OCI-M2 (cell line): Measurements from ENCODE around the gene PRR23C.
"Not testable (repeated sequence)": the region's sequence is repeated elsewhere in the genome, so short reads cannot be mapped to it uniquely, and the experiment has no call there.

Experiments used
- DNase-seq: peaks from one replicate; lab custom pipeline; 2025; ENCODE audit not compliant: unreplicated experiment; lab: John Stamatoyannopoulos, UW

The PRR23C gene

DNA sequence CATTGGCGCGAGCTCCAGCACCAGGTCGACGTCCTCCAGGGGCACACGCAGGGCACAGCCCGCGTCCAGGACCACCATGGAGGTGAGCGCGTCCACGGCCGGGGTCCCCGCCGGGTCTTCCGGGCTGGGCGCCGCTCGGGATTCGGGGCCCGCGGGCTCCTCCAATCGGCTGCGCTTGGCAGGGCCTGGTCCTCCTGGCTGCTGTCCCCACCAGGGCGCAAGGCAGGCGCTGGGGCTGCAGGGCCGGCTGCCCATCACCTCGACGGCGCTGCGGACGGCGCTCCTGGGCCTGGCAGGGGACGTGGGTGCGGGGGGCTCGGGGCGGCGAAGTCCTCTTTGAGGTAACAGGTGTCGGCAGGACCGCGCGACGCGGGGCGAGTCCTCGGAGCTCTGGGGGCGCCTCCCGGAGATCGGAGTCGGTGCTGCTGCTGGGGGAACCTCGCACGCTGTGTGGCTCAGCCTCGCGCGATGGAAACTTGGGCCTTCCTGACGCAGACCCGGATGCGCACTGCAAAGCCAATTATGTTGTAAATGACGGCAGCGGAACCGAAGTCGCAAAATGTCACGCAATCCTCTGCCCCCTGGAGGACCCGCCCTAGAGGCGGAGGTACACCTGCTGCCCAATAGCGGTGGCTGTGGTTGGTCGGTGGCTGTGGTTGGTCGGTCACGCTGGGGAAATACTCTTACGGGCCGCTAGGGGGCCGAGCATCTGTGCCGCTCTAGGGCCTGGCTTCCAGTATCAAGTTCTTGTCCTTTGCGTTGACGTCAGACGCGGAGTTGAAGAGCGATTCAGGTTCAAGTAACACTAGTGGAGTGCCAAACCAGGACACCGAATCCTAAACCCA lies at the start of gene PRR23C:
Gene PRR23C (minus strand): TSS at position 527 of the 845 bp plus-strand sequence. CDS start 272 bp downstream, at position 255.
- no peak for DNase-seq

DNA sequence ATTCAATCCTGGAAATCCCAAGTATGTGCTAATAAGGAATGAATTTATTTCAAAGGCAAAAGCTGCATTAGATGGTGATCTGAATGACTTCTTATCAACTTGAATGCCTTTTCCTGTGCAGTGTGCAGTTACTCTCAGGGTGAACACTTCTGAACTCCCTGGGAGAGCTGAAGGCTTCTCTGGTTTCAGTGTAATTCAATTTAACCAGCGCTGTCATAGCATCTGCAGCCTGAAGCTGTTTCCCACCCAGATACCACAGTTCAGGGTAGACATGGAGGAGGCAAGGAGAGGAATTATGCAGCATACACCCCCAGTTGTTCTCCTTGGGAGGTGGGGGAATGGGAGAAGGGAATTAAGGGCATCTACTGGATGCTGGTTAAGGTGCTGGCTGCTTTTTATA lies 49.1 kb upstream of the PRR23C start:
- DNase-seq: no peak

DNA sequence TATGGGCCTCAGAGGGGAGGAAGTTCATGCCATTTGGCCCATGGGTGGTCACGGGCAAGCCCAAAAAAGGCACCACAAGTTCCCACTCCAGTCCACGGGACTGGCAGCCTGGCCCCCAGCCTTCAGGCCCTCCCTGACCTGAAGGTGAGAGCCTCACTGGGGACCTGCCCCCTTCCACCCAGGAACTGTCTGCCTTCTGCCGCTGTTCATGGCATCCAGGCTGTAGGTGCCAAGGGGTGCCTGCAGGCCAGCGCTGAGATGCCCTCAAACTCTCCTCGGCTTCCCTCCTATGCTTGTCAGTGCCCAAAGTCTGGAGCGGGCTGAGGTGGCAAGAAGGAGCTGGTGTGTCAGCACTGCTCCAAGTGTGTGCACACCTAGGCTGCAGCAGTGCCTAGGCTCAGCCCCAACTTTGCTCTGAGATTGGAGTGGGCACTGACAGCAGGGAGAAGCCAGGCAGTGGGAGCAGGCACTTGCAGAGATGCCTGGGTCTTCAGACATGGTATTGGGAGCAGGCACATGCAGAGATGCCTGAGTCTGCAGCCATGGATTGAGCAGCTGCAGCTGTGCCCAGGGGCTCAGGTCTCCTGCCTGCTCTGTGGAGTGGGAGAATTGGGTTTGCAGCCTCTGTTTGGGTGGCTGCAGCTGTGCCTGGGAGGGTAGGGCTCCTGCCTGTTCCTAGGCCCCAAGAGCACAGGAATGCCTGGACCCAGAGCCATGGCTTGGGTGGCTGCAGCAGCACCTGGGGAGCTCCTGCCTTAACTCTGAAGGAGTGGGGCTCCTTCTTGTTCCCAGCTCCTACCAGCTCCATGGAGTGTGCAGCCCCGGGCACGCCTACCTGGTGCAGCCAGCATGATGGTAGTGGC lies 44.0 kb upstream of the PRR23C start:
- no peak for DNase-seq

DNA sequence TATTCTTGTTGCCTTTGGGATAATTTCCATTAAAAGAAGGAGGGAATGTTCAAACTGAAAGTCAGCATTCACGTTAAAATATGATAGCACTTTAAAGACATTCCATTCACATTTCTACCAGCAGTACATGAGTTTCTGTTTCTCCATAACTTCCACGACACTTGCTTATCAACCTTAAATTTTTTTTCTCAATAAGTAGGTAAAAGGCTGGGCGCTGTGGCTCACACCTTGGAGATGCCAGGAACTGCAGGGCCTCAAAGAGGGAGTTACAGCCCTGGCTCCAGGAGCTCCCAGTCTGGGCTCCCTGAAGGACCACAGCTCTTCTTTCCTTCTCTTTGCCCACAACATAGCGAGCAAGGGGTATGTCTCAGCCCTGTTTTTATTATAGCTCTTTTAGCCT lies 42.9 kb upstream of the PRR23C start:
- DNase-seq: no peak

DNA sequence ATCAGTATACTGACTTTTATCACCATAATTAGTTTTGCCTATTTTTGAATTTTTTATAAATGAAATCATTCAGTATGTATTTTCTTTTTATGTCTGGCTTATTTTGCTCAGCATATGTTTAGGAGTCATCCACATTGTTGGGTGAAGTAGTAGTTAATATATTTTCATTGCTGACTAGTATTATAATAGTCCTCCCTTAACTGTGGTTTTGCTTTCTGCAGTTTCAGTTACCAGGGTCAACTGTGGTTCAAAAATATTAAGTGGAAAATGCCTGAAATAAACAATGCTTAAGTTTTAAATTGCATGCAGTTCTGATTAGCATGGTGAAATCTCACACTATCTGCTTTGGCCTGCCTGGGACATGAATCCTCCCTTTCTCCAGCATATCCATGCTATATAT lies 39.5 kb upstream of the PRR23C start:
- DNase-seq: no peak

DNA sequence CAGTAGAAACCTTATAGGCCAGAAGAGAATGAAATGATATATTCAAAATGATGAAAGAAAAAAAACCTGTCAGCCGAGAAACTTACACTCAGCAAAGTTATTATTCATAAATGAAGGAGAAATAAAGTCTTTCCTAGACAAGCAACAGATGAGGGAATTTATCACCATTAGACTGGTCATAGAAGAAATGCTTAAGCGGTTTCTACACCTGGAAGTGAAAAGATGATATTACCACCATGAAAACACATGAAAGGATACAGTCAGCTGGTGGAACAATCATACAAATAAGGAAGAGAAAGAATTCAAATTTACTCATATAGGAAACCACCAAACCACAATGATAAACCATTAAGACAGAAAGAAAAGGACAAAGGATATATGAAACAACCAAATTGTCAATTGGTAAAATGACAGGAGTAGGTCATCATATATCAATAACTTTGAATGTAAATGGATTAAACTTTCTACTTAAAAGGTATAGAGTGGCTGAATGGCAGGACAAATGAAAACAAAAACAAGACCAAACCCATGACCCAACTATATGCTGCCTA lies 29.9 kb upstream of the PRR23C start:
- no peak for DNase-seq

DNA sequence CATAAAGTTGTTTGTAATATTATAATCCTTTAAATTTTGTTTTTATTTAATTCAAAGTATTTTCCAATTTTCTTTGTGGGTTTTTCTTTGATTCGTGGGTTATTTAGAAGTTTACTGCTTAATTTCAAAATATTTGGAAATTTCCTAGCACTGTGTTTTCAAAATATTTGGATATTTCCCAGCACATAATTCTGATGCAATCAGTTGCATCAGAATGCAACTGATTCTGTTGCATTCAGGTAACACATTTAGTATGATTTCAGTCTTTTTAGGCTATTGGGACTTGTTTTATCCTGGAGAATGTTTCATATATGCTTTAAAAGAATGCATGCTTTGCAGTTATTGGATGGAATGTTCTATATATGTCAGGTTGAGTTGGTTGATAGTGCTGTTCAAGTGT lies 18.2 kb upstream of the PRR23C start:
- no peak for DNase-seq

DNA sequence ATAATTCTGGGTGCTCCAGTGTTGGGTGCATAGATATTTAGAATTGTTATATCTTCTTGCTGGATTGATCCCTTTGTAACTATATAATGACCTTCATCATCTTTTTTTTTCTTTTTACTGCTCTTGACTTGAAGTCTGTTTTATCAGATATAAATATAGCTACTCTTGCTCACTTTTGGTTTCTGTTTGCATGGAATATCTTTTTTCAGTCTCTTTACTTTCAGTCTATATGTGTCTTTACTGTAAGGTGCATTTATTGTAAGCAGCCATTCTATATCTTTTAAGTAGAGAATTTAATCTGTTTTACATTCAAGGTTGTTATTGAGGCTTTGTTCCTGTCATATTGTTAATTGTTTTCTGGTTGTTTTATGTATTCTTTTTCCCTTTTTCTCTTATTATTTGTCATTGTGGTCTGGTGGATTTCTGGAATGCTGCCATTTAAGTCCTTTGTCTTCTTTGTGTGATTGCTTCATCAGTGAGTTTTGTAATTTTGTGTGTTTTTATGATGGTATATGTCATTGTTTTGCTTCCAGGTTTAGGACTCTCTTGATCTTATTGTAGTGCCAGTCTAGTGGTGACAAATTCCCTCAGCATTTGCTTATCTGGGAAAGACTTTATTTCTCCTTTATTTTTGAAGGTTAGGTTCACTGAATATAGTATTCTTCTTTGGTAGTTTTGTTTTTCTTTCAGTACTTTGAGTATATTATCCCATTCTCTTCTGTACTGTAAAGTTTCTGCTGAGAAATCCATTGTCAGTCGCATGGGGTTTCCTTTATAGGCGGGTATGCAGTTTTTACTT lies 8.3 kb upstream of the PRR23C start:
- no peak for DNase-seq

DNA sequence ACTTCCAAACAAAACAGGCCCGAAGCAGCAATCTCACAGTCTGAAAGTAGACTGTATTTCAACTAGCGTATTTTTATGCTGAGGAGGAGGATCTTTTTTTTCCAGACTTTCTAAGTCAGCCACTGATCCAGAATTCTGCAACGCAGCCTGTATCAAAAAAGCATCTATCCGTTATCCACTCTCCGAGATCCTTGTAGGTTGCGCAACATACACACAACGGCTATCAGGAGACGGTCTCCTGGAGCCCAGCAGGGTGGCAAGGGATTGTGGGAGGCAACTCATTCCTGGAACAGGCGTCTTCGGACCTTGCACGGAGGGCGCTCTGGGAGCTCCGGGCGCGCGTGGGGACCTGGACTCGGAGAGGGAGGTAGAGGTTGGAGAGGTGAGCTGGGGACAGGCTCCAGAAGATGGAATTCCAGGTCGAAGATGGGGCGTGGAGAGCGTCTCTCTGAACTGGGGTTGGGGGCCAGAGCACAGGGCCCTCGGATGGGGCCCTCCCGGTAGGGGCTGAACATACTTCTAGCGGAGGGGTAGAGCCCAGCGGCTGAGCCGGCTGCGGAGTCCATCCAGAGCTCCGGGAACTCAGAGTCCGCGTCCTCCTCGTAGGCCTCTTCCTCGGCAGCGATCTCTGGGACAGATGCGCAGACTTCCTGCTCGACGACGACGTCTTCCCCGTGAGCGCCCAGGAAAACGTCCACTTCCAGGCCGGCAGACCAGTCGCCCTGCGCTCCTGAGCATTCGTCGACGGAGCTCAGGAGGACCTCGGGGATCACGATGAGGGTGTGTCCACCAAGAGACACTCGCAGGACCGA lies 932 bp downstream of the PRR23C start:
- no peak for DNase-seq

DNA sequence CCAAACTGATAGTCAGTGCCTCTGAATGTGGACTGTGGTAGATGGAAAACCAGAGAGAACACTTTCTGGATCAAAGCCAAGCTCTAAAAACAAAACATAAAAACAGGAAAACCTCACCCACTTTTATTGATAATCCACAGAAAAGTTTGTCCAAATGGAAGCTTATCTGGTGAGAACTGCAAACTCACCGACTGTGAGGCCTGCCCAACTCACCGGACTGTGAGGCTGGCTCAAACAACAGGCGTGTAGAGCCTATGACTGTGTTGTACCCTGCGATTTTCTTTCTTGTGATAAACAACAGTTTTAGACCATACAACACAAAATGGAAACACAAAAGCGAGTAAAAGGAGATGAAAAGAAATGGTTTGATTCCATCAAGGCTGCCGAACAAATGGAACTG lies 7.2 kb downstream of the PRR23C start:
- DNase-seq: no peak

DNA sequence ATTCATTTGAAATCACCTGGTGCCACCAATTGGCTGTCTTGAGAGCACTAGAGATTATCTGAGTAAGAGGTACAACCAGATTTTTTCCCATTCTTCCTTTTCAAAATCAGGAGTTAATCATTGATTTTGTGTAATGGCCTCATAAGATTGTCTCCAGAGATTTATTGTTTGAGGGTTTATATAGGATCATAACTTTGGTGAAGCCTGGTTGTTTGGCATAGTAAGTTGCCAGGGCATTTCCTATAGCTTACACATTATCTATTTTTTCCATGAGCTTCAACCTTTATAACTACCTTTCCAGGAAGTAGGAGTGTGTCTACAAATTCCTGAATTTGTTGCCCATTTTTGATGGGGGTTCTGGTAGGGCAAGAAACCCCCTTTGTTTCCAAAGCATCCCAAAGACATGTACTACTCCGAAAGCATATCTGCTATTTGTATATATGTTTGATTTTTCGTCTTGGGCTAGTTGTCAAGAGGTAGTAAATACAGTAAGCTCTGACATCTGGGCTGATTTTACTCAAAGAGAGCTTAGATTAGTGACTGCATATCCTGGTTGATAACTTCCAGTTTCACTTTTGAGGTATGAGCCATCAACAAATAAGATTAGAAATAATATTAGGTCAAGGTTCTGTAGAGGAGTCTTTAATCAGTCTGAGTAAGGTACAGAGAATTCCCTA lies 12.2 kb downstream of the PRR23C start:
- no peak for DNase-seq

DNA sequence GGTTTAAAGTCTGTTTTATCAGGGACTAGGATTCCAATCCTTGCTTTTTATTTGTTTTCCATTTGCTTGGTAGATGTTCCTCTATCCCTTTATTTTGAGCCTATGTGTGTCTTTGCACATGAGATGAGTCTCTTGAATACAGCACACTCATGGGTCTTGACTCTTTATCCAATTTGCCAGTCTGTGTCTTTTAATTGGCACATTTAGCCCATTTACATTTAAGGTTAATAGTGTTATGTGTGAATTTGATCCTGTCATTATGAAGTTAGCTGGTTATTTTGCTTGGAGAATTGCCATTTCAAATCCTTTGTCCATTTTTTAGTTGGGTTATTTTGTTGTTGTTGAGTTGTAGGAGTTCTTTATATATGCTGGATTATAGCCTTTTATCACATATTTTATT lies 14.1 kb downstream of the PRR23C start:
- not testable (repeated sequence) for DNase-seq

DNA sequence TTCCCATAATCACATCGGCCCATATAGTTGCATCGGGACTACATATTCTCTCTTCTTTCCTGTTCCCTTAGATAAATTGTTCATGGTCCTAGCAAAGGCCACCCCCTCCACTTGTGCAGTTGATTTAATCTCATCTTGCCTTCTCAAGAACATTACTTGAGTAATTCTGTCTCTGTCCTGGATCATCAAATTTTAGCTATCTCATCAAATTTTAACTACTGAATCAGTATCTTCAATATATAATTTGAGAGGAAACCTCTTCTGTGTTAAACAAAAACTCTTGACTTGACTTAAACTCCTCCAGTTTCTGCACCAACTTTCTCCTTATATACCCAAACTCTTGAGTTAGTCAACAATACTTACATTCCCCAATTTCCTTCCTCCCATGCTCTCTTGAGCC lies 19.7 kb downstream of the PRR23C start:
- DNase-seq: no peak

DNA sequence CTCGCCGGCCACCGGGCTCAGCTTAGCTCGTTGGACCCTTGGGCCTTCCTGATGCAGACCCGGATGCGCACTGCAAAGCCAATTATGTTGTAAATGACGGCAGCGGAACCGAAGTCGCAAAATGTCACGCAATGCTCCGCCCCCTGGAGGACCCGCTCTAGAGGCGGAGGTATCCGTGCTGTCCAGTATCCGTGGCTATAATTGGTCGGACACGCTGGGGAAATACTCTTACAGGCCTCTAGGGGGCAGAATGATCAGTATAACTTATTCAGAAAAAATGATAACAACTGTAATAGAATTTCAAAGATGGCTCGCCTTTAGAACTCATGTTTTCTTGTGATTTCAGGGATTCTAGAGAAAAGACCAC lies 23.8 kb downstream of the PRR23C start, which contains the start of gene PRR23B:
Gene PRR23B (minus strand): TSS at position 59 of the 367 bp plus-strand sequence. CDS start 265 bp downstream, outside the sequence.
- DNase-seq: no peak

DNA sequence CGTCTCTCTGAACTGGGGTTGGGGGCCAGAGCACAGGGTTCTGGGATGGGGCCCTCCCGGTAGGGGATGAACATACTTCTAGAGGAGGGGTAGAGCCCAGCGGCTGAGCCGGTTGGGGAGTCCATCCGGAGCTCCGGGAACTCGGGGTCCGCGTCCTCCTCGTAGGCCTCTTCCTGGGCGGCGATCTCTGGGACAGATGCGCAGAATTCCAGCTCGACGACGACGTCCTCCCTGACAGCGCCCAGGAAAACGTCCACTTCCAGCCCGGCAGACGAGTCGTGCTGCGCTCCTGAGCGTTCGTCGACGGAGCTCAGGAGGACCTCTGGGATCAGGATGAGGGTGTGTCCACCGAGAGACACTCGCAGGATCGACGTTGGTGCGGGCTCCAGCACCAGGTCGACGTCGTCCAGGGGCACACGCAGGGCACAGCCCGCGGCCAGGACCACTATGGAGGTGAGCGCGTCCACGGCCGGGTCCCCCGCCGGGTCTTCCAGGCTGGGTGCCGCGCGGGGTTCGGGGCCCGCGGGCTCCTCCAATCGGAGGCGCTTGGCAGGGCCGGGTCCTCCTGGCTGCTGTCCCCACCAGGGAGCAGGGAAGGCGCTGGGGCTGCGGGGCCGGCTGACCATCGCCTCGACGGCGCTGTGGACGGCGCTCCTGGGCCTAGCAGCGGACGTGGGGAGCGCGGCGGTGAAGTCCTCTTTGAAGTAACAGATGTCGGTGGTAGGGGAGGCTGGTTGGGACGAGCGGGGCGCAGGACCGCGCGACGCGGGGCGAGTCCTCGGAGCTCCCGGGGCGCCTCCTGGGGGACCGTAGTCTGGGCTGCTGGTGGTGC lies 24.4 kb downstream of the PRR23C start:
- DNase-seq: no peak

DNA sequence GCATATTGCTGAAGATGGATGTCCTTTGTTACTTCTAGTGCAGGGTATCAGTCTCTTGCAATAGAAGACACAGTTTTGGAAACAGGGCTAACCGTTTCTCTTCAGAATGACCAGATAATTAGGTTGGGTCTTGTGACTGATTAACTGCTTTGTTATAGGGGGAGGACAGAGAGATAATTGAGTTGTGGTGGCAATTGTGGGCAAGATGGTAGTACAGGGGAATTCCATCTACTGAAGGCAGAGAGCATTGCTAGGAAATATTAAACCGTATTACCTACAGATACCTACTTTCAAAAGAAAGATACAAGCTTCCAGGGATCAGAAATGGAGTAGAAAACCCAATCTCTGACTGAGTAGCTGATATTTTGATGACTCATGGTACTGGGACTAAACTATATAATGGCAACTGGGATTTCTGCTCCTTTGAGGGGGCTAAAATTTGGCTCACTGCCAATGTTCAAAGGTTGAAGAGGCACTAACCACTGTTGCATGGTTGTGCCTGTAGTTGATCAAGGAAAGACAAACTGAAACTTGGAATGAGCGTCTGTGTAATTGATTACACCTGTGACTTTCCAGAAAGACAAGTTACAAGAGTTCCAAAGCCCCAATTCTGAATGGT lies 28.2 kb downstream of the PRR23C start:
- no peak for DNase-seq

DNA sequence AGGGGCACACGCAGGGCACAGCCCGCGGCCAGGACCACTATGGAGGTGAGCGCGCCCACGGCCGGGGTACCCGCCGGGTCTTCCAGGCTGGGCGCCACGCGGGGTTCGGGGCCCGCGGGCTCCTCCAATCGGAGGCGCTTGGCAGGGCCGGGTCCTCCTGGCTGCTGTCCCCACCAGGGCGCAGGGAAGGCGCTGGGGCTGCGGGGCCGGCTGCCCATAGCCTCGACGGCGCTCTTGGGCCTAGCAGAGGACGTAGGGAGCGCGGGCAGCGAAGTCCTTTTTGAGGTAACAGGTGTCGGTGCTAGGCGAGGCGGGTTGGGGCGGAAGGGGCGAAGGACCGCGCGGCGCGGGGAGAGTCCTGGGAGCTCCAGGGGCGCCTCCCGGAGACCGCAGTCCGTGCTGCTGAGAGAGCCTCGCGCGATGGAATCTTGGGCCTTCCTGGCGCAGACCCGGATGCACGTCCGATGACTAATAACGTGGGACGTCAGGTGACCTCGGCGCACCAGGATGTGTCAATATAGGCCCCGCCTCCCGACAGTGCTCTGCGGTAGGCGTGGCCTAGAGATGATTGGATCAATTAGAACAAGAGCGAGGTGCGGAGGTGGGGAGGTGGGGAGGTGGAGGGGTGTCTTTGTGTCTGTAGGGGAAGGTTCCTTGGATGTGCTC lies 38.5 kb downstream of the PRR23C start, which contains the start of gene PRR23A:
Gene PRR23A (minus strand): TSS at position 218 of the 666 bp plus-strand sequence. CDS start 0 bp downstream, at position 218.
- DNase-seq: no peak
